Choroid plexus epithelial cell (primary cell): ENCODE results near the gene DOP1B.
"Not testable (repeated sequence)": the region's sequence is repeated elsewhere in the genome, so short reads cannot be mapped to it uniquely, and the experiment has no call there.

Source experiments
- DNase-seq: peaks from one replicate; pipeline ENCODE4 v3.0.0-alpha.2; 2010; ENCODE audit warnings: low read depth
- H3K4me3 ChIP-seq: 2 replicates; pipeline ENCODE4 v1.5.1; 2011; ENCODE audit warnings: low read depth, mild to moderate bottlenecking, control low read depth, low read length, moderate library complexity
- CTCF ChIP-seq: conservative IDR thresholded peaks from 2 replicates; pipeline ENCODE4 v1.5.1; 2011; ENCODE audit warnings: low read depth, mild to moderate bottlenecking, control low read depth, inconsistent platforms, low read length, moderate library complexity

The DOP1B gene

GRCh38 chr21:36193200-36193599 is 36.6 kb downstream of the DOP1B start:
- TF ChIP-seq CTCF = no peak
- no peak for DNase-seq
- H3K4me3 ChIP-seq = no peak overlapping the region

GRCh38 chr21:36194024-36194423 is 37.4 kb downstream of the DOP1B start:
- no peak for TF ChIP-seq CTCF
- no peak overlapping the region for H3K4me3 ChIP-seq
- DNase-seq = no peak

DNA sequence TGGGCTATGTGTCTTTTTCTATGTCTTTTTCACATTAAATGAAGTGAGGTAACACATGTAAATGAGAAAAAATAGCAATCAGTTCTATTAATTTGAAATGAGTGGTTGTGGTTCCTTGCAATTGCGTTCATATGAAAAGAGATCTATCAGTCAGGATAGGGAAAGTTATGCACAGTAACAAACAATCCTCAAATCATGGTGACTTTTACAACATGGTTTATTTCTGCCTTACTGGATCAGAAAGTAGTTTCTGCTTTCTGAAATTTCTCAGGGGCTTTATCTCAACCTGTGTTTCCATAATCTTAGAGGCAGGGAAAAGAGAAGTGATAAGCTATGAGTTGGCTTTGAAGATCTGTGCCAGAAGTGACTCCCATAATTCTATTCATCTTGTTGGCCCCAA is 39.0 kb downstream of the DOP1B start:
- no peak overlapping the region for H3K4me3 ChIP-seq
- no peak for TF ChIP-seq CTCF
- no peak for DNase-seq

GRCh38 chr21:36199021-36199420 is 42.4 kb downstream of the DOP1B start:
- DNase-seq = no peak
- H3K4me3 ChIP-seq = no peak overlapping the region
- TF ChIP-seq CTCF = no peak

DNA sequence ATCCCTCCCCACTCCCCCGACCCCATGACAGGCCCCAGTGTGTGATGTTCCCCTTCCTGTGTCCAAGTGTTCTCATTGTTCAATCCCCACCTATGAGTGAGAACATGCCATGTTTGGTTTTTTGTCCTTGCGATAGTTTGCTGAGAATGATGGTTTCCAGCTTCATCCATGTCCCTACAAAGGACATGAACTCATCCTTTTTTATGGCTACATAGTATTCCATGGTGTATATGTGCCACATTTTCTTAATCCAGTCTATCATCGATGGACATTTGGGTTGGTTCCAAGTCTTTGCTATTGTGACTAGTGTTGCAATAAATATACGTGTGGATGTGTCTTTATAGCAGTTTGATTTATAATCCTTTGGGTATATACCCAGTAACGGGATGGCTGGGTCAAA is 43.0 kb downstream of the DOP1B start:
- DNase-seq, H3K4me3 ChIP-seq: not testable (repeated sequence)

DNA sequence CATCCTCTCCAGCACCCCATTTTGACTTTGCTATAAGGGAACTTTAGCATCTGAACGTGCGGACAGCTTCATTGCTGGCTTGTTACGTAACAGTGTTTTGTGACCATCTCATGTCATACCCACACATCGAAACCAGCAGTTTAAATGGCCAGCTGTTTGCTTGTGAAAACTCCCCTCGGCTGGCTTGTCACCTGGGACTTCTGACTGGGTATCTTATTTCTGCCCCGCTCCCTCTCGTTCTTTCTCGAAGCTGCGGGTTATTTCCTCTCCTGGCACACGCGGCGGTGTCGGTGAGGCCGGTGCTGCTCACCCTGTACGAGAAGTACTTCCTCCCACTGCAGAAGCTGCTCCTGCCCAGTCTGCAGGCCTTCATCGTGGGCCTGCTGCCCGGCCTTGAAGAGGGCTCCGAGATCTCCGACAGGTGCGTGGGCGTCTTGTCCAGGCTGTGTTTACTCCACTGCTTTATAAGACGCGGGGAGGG is 43.5 kb downstream of the DOP1B start:
- no peak for DNase-seq
- no peak overlapping the region for H3K4me3 ChIP-seq
- TF ChIP-seq CTCF = no peak

- no peak for TF ChIP-seq CTCF
- H3K4me3 ChIP-seq = no peak overlapping the region
- DNase-seq = no peak
Measured at GRCh38 chr21:36202726-36203602, 46.3 kb downstream of the DOP1B start.
